GM21529 (cell line): ENCODE results near the gene GPR15LG.

Experiments used
- ATAC-seq: cut with Tn5 transposase; IDR thresholded peaks from one replicate; pipeline ENCODE4 v1.9.1; 2021; ENCODE audit not compliant: unreplicated experiment

The GPR15LG gene

DNA sequence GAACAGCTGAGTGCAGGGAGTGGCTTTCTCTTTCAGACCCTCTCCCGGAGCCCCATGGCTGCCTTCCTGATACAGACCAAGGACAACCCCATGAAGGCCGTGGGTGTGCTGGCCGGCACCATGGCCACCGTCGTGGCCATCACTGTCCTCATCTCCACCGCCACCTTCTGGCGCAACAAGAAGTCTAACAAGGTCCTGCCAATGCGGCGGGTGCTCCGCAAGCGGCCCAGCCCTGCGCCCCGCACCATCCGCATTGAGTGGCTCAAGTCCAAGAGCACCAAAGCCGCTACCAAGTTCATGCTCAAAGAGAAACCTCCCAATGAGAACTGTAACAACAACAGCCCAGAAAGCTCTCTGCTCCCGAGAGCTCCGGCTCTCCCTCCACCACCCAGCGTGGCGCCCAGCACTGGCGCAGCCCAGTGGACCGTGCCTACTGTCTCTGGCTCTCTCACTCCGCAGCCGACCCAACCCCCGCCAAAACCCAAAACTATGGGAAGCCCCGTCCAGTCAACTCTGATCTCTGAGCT is 40.5 kb downstream of the GPR15LG start:
- ATAC-seq = no peak

DNA sequence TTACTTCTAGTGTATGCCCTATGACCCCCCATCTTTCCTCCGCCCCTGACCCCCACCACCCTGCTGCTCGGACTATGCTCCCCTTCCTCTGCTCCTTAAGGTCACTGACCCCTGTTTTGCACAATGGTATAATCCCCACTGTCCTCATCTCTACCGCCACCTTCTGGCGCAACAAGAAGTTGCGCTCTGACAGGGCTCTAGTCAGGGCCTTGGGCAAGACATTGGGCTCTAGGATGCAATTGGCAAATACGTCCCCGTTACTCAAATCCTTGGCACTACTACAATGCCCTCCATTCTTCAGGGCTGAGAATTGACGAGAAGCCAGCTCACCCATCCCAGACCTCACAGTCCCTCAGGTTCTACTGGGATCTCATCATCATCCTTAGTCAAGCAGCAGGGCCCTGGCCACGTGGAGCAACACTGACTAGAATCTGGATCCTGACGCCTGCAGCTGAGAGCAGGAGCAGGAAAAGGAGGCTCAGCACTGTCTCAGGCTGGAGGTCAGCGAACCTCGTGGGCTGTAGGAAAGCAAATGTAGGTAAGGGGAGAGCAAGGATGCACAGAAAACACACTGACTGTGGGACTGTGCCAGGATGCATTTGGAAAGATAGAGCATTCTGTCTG is 41.1 kb downstream of the GPR15LG start:
- peak; percentile 90 for ATAC-seq

DNA sequence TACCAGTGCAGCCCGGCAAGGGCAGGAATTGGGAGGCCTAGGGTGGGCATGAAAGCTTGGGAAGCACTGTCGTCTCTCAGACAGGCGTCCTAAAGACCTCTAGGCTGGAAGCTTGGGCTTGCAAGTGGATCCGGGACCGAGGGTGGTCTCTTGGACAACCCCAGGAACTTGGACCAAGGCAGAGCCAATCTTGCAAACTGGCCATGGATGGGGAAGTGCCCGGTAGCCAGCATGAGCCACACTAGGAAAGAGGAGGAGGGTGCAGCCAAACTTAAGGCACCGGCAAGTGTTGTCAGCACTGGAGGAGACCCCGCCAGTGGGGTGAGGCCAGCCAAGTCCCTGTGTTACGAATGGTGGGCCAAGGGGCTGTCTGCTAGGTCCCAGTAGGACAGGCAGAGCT is 43.2 kb downstream of the GPR15LG start:
- ATAC-seq = no peak

DNA sequence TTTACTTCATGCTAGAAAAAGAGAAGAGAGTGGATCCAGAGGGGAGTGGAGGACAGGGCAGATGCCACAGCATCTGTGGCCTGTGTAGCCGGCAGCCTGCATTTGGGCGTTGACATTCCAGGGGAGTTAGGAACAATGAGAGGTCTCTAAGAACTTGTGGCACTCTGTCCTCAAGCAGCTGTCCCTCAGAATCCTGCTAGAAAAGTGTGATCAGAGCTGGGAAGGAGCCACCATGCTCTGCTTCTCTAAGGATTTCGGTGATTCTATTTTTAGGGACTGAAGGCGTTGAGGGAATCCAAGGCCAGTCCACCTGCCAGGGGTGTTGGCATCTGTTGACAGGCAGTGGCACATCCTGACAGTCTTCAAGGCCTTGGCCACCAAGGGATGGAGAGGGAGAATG is 44.1 kb downstream of the GPR15LG start:
- ATAC-seq = no peak

DNA sequence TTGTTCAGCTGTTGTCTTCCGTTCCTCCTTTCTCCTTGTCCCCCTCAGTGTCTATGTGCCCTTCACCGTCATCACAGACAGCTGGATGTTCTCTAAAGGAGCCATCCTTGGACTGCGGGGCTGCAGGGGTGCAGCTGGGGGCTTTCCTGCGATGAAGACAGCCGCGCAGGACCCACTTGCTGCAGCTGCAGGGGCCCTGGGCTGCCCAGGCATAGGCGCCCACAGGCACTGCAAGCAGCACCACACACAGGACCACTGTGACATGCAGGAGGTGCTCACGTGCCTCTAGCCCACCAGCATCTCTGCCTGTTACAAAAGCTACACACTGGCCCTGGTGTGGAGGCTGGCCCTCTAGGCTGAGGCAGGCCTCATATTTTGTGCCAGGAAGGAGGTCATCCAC is 48.3 kb downstream of the GPR15LG start:
- ATAC-seq = no peak

DNA sequence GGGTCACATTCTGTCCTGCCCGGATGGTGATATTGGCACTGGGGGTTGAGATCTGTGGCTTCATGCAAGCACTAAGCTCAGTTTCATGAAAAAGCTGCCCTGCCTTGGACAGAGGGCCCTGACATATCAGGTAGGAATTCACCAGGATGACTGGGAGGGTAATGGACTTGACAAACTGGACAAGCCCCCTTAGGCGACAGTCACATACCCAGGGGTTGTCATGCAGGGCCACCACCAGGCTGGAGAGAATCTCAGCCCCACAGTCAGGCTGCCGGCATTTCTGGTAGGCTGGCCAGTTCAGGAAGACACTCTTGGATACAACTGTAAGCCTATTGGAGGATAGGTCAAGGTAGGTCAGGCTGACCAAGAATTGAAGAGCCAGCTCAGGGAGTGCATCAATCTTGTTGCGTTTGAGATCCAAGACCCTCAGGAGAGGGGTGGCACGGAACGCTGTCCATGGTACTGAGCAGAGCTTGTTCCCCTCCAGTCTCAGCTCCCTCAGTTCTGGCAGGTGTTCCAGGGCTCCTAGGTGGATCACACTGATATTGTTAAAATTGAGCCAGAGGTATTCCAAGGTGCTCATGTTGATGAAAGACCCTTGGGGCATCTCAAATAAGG is 50.9 kb downstream of the GPR15LG start:
- no peak for ATAC-seq

DNA sequence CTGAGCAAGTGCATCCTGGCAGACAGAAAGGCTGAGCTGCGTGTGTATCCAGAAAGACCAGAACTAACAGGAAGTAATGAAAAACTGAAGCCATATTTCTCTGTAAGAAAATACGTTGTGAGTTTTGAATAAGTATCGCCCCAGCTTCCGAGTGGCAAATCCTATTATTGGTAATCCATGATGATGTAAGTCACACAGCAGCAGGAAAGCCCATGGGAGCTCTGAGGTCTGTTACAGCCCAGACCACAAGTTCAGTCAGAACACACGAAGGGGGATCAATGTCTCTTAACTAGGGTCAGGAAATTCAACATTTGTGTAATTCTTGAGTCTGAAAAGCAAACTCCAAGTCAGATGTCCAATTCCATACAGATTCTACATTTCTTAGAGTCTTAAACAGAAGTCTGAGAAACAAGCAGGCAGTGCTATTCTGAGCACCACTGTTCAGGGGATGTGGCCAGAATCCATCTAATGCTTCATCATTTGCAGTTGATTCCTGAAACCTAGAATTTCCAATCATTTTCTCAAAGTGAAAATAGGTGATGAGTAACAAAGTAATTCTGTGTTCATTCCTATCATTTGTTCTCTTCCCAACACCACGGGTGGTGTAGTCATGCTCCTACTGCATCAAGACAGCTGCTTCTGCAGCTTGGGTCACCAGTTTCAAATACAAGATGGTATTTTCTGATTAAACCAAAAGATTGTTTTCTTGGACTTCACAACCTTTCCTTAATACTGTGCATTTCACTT is 52.0 kb downstream of the GPR15LG start, which contains the start of gene LRIT2:
Gene LRIT2, minus strand, starts transcription at position 118 of the 747 bp plus-strand sequence. Its CDS starts 24 bp downstream, at position 94.
- no peak for ATAC-seq

DNA sequence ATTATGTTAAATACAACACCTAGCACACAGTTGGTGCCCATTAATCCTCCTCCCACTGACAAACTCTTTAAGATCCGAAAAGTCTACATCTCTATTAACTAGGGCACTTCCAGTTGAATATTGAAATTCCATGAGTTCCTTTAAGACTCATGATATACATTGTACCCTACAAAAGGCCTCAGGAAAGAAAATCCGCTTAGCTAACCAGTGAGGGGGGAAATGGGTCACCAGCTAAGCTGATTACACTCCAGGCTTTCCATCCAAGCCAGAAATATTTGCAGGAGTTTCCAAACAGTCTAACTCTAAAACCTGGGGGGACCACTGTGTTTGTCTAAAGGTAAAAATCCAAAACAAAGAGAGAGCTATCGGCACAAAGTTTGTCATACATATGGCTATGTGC is 53.0 kb downstream of the GPR15LG start:
- no peak for ATAC-seq

DNA sequence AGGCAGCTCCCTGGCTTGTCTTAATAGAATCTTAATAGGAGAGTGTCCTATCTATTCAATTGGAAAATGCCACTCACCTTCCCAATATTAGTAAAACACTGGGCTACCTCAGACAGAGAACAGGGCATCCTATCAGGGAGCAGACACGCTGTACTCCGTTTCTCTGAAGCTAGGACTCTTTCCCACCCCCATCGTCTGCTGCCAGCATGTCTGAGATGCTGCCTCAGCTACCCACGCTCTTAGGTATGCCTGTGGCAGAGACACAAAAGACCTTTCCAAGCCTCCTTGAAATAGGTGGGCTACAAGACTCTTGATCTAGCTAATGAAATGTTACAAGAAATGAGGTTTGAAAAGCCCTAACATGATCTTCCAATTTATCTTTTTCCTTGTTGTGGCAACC is 54.2 kb downstream of the GPR15LG start:
- ATAC-seq = no peak

DNA sequence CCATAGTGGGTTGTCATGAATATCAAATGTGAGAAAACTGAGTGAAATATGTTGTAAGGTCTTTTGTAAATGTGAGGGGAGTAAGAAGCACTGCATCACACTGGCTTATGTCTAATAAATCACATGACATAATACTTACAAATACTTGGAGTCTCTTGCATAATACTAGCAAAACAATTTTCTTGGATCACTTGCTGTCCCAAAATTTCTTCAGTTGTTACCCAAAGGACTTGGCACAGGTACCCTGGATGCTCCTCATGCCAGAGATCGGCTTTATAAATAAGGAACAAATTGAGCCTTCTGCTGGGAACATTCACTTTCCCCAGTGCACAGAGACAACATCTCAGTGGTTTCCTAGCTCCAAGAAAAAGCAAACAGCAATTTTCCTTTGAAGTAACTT is 56.8 kb downstream of the GPR15LG start:
- ATAC-seq = no peak

DNA sequence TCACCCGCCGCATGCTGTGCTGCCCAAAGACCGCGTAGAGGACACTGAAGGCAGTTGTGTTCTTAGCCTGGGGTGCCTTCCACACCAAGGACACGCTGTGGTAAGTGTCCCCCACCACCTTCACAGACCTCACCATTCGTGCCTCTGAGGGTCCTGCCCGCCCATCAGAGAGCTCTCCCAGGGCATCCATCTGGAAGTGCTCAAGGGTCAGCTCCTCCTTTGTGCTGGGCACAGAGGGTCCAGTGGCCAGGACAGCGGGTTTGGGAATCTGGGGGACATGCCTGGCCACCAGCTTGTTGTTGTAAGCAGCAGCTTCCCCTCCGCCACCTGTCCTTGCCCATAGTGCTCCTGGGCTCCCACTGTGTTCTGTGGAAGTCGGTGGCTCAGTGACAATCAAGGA is 58.8 kb downstream of the GPR15LG start:
- no peak for ATAC-seq

DNA sequence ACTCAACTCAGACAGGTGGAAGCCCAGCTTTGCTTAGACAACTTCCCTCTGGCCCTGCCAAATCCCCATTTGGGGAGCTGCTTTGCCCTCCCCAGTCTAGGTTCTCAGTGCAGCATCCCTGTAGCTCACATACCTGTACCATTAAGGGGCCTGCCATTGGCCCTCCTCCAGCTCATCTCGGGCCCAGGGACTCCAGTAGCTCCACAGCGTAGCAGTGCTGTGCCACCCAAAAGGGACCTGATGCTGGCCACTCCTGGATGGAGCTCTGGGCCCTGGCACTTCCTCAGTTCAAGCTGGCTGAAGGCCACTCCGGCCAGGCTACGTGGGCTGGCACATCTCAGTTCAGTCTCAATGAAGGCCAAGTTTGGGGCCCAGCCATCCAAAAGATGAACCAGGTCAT is 60.3 kb downstream of the GPR15LG start:
- no peak for ATAC-seq

DNA sequence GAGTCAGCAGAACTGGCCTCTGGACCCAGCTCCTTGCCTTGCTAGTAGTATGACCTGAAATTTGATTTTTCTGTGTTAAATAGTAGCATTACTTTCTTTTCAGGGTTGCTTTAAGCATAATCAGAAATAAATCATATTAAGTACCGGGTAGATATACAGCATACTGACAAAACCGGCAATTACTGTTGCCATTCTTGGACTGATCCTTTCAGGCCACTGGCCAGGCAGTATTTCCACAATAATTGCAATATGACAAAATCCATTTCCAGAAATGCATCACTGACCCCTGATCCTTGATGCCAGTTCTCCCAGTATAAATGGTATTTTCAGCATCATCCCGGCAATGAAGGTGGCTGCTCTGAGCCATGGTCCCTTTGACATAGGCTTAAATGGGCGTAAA is 60.9 kb downstream of the GPR15LG start:
- no peak for ATAC-seq
